ENCODE results near the gene OBSCN.

The OBSCN gene

DNA sequence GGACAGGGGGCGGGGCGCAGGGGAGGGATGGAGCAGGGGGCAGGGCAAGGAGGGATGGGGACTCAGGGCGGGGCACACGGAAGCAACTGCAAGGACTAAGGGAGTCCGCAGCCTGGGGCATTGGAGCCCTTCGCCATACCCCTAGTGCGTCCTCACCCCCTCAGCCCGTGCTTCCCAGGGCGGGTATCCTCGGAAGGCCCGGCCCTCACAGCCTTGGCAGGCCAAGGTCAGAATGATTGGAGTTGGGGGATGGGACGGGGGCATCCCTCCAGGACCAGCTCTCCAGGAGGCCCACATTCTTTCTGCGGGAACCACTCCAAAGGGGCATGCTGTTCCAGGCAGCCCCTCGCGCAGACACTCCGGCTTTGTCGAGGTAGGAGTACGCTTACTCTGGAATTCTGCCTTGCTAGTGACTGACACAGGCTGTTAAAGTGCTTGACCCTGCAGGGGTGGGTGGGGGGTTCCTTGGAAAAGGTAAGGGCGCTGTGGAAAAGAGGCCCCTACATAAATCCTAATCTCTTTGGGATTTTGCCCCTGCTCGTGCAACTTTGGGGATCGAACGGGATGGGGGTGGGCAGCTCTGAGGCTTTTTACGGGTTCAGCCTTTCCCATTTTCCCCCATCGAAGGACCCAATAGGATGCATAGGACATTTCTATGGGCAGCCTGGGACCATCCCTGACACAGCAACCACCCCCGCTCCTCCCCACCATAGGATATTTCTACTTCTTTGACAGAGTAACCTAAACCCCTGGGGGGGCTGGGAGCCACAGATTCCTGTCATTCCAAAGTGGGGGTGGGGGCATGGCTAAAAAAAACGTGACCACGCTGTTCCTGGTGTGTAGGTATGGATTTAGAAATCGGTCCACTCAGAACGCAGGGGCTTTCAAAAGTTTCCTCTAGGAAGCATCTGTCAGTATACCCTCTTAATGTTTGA is 199.5 kb downstream of the OBSCN start:
- TF ChIP-seq, protein P1, sequence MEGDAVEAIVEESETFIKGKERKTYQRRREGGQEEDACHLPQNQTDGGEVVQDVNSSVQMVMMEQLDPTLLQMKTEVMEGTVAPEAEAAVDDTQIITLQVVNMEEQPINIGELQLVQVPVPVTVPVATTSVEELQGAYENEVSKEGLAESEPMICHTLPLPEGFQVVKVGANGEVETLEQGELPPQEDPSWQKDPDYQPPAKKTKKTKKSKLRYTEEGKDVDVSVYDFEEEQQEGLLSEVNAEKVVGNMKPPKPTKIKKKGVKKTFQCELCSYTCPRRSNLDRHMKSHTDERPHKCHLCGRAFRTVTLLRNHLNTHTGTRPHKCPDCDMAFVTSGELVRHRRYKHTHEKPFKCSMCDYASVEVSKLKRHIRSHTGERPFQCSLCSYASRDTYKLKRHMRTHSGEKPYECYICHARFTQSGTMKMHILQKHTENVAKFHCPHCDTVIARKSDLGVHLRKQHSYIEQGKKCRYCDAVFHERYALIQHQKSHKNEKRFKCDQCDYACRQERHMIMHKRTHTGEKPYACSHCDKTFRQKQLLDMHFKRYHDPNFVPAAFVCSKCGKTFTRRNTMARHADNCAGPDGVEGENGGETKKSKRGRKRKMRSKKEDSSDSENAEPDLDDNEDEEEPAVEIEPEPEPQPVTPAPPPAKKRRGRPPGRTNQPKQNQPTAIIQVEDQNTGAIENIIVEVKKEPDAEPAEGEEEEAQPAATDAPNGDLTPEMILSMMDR (IDR thresholded peaks at IDR 0.05; ENCODE audit: low read length, missing control alignments) = no peak
- H3K4me3 ChIP-seq (replicated peaks; ENCODE audit: low read depth, low read length) = peak overlapping the region; percentile 80
- DNase-seq (ENCODE audit: low read depth) = no peak

DNA sequence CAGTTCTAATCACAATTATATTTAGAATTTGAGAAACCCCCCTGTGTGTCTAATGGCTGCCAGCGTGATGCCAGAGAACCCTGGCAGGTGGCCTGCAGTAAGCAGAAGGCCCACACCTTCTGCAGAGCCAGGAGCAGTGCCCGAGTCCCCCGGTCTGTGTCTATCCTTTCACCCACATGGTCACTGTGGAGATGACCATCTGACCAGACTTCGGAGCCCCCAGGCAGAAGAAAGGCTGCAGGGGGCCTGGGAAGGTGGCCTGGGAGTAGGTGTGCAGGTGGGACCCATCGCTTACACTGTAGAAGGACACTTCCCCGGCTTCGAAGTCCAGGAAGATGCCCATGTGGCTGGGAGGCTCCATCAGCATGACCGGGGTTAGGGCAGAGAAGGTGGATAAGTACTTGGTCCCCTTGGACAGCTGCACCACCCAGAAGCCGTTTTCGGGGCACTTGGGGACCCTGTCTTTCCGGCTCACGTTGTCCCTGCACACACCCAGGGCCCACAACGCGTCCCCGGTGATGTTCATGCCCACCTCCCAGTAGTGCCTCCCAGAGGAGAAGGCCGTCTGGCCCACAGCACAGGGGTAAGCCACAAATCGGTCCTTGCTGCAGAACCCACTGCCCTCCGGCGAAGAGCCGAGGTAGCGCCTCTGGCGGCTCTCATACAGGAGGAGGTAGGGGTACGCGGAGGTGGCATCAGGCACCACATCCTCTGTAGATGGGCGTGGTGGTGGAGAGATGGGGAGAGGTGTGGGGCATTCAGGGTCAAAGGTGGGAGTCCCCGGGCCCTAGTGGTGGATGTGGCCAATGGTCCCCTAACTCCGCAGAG is 200.4 kb downstream of the OBSCN start:
- TF ChIP-seq, protein P1 (IDR thresholded peaks at IDR 0.05; ENCODE audit: low read length, missing control alignments) = no peak
- peak overlapping the region; percentile 80 for H3K4me3 ChIP-seq (replicated peaks; ENCODE audit: low read depth, low read length)
- DNase-seq (ENCODE audit: low read depth) = no peak

DNA sequence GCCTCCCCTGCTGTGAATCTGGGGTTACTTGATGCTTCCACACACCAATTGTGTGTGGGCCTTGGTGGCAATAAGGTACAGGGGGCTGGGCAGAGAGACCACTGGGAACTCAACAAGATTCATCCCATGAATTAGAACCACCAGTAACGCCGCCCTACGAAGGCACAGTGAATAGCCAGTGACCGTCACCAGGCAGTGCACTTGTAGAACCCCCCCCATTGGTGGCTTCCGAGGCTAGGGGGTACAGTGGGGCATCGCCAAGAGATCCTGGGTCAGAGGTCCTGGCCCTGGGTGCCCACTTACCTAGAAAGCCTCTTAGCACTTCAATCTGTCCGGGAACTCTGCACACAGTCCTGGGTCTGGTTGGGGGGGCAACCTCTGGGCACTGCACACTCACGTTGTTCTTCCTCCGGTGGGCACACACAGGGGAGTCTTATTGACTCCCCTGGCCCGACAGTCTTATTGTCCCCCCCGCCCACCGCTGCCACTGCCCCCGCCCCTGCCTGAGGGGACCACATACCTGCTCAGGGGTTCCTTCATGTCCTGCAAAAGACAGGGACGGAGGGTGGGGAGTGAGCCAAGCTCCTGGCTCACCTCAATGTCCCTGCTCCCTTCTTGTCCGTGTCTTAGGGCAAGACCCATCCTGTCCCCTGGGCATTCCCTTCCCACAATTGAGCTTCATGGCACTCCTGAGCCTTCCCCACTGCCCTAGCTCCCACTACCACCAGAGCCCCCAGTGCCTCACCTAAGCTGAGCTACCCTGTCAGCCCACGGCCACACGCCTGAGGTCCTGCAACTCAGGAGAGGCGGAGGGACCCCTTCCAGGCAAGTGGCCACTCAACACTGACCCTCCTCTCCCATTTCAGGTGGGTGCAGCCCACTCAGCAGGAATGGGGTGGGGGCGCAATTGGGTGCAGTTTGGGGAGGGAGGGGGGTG is 201.3 kb downstream of the OBSCN start:
- no peak for DNase-seq (ENCODE audit: low read depth)
- TF ChIP-seq, protein P1 (IDR thresholded peaks at IDR 0.05; ENCODE audit: low read length, missing control alignments) = no peak
- no peak overlapping the region for H3K4me3 ChIP-seq (replicated peaks; ENCODE audit: low read depth, low read length)

DNA sequence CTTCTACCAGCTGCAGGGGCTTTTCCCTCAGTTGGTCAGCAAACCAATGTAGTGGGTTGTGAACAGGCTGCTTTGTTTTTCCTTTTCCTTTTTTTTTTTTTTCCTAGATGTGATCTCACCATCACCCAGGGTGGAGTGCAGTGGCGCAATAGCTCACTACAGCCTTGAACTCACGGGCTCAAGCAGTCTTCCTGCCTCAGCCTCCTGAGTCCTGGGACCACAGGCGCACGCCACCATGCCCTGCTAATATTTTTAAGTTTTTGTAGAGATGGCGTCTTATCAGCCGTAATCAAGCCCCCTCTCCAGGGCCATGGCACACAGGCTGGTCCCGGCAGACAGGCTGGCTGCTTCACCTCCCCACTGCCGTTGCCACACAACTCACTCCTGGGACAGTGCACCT is 202.2 kb downstream of the OBSCN start:
- DNase-seq (ENCODE audit: low read depth) = peak; percentile 64
- TF ChIP-seq, protein P1 (IDR thresholded peaks at IDR 0.05; ENCODE audit: low read length, missing control alignments) = no peak
- no peak overlapping the region for H3K4me3 ChIP-seq (replicated peaks; ENCODE audit: low read depth, low read length)

DNA sequence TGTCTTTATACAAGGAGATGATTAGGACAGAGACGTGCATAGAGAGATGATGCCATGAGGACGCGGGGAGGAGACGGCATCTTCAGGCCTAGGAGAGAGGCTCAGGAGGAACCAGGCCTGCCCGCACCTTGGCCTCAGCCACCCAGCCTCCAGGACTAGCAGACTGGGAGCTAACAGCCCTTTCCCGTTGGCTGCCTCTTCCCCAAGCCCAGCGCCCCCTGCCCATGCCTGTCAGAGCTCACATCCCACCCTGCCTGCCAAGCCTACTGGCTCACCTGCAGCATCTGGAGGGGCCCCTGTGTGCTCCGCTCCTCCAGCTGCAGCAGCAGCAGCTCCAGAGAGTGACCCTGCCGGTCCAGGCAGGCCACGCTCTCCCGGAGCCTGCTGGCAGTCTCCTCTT is 202.8 kb downstream of the OBSCN start:
- H3K4me3 ChIP-seq (replicated peaks; ENCODE audit: low read depth, low read length) = no peak overlapping the region
- no peak for DNase-seq (ENCODE audit: low read depth)
- TF ChIP-seq, protein P1 (IDR thresholded peaks at IDR 0.05; ENCODE audit: low read length, missing control alignments) = no peak

DNA sequence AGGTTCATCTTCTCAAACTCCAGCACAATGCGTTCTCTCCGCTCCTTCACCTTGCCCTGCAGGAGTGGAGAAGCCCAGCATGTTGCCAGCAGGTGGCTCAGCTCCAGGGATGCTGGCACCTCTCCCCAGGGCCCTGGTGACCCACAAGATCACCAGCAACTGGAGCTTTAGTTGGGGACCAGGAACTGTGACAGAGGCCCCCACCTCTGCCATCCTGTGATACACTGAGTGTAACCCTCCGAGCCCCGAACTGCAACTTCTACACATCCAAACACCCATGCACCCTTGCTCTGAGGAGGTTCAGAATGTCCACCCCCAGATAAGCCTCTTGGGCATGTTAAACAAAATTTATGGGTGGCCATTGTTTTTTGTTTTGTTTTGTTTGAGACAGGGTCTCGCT is 203.3 kb downstream of the OBSCN start:
- TF ChIP-seq, protein P1 (IDR thresholded peaks at IDR 0.05; ENCODE audit: low read length, missing control alignments) = no peak
- no peak for DNase-seq (ENCODE audit: low read depth)
- H3K4me3 ChIP-seq (replicated peaks; ENCODE audit: low read depth, low read length) = no peak overlapping the region
